WTC11 (cell line): ENCODE results near the gene ADGRB3.

Experiments used
- CREM ChIP-seq: sonication (generic); formaldehyde crosslinking; IDR thresholded peaks from 2 replicates; pipeline ENCODE4 v1.8.1; 2022; ENCODE audit warnings: mild to moderate bottlenecking, missing genetic modification reagents, moderate library complexity
- CTCF ChIP-seq: fragments of 200-600 bp; IDR thresholded peaks from 2 replicates; pipeline ENCODE4 v1.8.0; 2022; ENCODE audit warnings: antibody characterized with exemption
- FOXP1 ChIP-seq: sonication (generic); formaldehyde crosslinking; IDR thresholded peaks from 2 replicates; pipeline ENCODE4 v1.8.0; 2022; ENCODE audit warnings: missing genetic modification reagents, mild to moderate bottlenecking, moderate library complexity, borderline replicate concordance
- NR1H2 ChIP-seq: sonication (generic); formaldehyde crosslinking; IDR thresholded peaks from 2 replicates; pipeline ENCODE4 v1.9.0; 2021; ENCODE audit warnings: mild to moderate bottlenecking, moderate library complexity, missing genetic modification reagents
- NR2C2 ChIP-seq: sonication (generic); formaldehyde crosslinking; IDR thresholded peaks from 2 replicates; pipeline ENCODE4 v1.8.0; 2022; ENCODE audit warnings: mild to moderate bottlenecking, missing genetic modification reagents

- TF ChIP-seq NR1H2 = no peak
- TF ChIP-seq NR2C2 (CRISPR knock-in tag) = no peak
- TF ChIP-seq FOXP1 = no peak
- no peak for TF ChIP-seq CTCF
- no peak for TF ChIP-seq CREM
These were observed 658.4 kb downstream of the ADGRB3 start for GRCh38 chr6:69293471-69293870.
